Kidney (tissue), 14 donors: Measurements from ENCODE around the gene TMEM72. TPM values are rescaled to one million over a fixed set of nuclear protein-coding genes. Genes with fewer than 3 reads are reported as not detected.
A peak's percentile ranks its signal among the peaks of the same experiment; 100 is the strongest.

Source experiments
- DNase-seq, 5 donors: peaks; one replicate each; pipeline ENCODE4 v3.0.0-alpha.2; 2013 to 2020
- FAIRE-seq: peaks from 2 replicates; lab custom pipeline; 2012; peaks lifted over from hg19 to GRCh38; lab: Jason Lieb, UNC
- H3K27ac ChIP-seq, 2 donors: one replicate each; pipeline ENCODE4 v1.7.0; 2013; ENCODE audit warnings: low read depth in 2 of 2, low read length in 2 of 2, inconsistent platforms in 1 of 2
- H3K27me3 ChIP-seq: one replicate; pipeline ENCODE4 v1.7.1; 2013; ENCODE audit warnings: low read length, inconsistent platforms; ENCODE audit not compliant: control insufficient read depth, insufficient read depth
- H3K36me3 ChIP-seq, 3 donors: one replicate each; pipeline versions ENCODE4 v1.7.0 to v1.7.1; 2013; ENCODE audit warnings: low read length in 3 of 3, control low read depth in 1 of 3, inconsistent platforms in 1 of 3; ENCODE audit not compliant: insufficient read depth in 3 of 3, control insufficient read depth in 2 of 3
- H3K4me1 ChIP-seq, 3 donors: one replicate each; pipeline versions ENCODE4 v1.7.0 to v1.7.1; 2013; ENCODE audit warnings: low read length in 3 of 3, inconsistent platforms in 1 of 3, low read depth in 1 of 3; ENCODE audit not compliant: control insufficient read depth in 2 of 3, insufficient read depth in 2 of 3
- H3K4me3 ChIP-seq, 3 donors: one replicate each; pipeline versions ENCODE4 v1.7.0 to v1.8.1; 2013; ENCODE audit warnings: low read length in 3 of 3, control low read depth in 1 of 3, inconsistent platforms in 1 of 3
- H3K9ac ChIP-seq, 3 donors: one replicate each; pipeline versions ENCODE4 v1.7.0 to v1.7.1; 2013; ENCODE audit warnings: low read length in 3 of 3, control low read depth in 1 of 3, inconsistent platforms in 1 of 3
- H3K9me3 ChIP-seq, 3 donors: one replicate each; pipeline versions ENCODE4 v1.7.0 to v1.7.1; 2013; ENCODE audit warnings: low read length in 3 of 3, control low read depth in 1 of 3, inconsistent platforms in 1 of 3; ENCODE audit not compliant: control insufficient read depth in 2 of 3, insufficient read depth in 1 of 3
- intact Hi-C: fragments of 100-400 bp; cut with DNase I; formaldehyde crosslinking; loops from one replicate; pipeline ENCODE4 v1.11.1; 2022
- polyA plus RNA-seq: library from polyadenylated mRNA; stranded (reverse); fragments of 350-450 nt; fragmentation: Illumina TruSeq; extraction: RNeasy Lipid Tissue Mini Kit (QIAGEN cat#74804); gene quantifications from one replicate; pipeline ENCODE4 v1.2.3, GENCODE V29; 2014; ENCODE audit warnings: low read depth, low replicate concordance; ENCODE audit not compliant: insufficient read depth
- total RNA-seq: library from RNA; stranded (reverse); fragmentation: NEBNext Ultra II Directional; extraction: Animal tissue kit (Norgen Biotek cat#: 25700); gene quantifications from one replicate; pipeline ENCODE4 v1.2.1, GENCODE V29; 2021
- TF ChIP-seq, protein P1 (sequence below): IDR thresholded peaks from 3 replicates; pipeline ENCODE4 v1.5.1; 2012; ENCODE audit warnings: mild to moderate bottlenecking, moderate library complexity, borderline replicate concordance; ENCODE audit not compliant: insufficient read depth; ENCODE audit errors: extremely low read depth
- donor health status: control.
- donor health status: control.
- donor health status: control.
- donor health status: control.
- donor health status: control.
- donor health status: DM: yes; HTN: yes; CAD: no.
- donor health status: Normal renal cell carcinoma (clear cell type).

Gene TMEM72
- total and polyA plus RNA-seq, 2 donors from 2014 or later: 19.3 to 127 TPM

DNA sequence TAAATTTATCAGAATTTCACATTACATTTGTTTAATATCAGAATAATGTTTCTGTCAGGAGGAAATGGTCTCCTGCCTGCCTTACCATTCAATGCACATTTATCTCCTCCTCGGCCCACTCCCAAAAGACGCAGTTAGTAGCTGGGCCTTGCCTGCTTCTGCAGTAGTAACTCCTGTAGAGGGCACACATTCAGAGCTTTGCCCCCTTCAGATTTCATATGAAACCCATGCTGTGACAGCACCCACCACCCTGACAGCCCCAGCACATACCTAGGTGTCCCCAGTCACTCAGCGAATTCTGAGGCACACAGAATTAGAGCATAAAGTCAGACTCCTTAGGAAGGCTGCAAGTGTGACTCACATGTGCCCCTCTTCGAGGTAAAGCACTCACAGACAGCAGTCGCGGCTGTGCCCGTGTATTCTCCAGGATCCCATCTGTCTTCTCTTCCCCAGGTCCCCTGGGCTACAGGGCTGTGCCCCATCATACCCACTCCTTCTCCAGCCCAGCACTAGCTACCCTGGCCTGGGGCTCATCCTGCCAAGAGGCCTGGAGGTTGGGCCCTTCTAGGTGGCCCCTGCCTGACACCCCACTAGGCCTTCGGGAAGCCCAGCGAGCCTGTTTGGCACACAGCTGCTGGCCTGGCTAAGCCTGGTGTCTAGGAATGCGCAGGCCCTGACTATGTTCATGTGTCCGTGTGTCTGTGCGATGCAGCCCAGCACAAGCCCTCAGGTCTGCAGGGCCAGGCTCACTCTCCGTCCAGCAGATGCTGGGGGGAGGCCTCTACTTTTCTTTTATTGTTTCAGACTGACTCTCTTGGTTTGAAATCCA lies 72.1 kb downstream of the TMEM72 start:
- no peak overlapping the region for H3K9ac ChIP-seq
- no peaks in the 10 kb centered on the region for H3K27me3 ChIP-seq
- intact Hi-C loops: no loop called here
- TF ChIP-seq, protein P1, sequence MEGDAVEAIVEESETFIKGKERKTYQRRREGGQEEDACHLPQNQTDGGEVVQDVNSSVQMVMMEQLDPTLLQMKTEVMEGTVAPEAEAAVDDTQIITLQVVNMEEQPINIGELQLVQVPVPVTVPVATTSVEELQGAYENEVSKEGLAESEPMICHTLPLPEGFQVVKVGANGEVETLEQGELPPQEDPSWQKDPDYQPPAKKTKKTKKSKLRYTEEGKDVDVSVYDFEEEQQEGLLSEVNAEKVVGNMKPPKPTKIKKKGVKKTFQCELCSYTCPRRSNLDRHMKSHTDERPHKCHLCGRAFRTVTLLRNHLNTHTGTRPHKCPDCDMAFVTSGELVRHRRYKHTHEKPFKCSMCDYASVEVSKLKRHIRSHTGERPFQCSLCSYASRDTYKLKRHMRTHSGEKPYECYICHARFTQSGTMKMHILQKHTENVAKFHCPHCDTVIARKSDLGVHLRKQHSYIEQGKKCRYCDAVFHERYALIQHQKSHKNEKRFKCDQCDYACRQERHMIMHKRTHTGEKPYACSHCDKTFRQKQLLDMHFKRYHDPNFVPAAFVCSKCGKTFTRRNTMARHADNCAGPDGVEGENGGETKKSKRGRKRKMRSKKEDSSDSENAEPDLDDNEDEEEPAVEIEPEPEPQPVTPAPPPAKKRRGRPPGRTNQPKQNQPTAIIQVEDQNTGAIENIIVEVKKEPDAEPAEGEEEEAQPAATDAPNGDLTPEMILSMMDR: no peak
- FAIRE-seq (no peak), DNase-seq (peak in 2 of 5 donors; percentile 27 to 38)
- no peaks in the 10 kb centered on the region for H3K9me3 ChIP-seq
- peaks cover 0 to 40% (median 9%) of the 10 kb centered on the region in 3 donors for H3K36me3 ChIP-seq
- H3K27ac ChIP-seq: no peak overlapping the region
- peaks cover 0 to 34% (median 16%) of the 10 kb centered on the region in 3 donors for H3K4me1 ChIP-seq
- H3K4me3 ChIP-seq: no peak overlapping the region

DNA sequence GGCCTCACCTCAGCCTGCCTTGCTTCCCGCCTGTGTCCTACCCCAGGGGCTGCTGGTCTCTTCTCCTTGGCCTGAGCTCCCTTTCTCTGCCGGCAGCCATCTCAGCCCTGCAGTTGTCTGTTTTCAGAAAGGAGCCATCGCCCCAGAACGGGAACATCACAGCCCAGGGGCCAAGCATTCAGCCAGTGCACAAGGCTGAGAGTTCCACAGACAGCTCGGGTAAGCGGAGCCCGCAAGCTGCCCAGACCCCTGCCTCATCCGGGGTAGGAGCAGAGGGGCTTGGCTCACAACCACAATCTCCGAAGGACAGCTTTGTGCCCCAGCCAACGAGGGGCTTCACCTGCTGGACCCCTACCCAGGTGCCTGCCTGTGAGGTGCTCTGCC lies 72.8 kb downstream of the TMEM72 start:
- peaks cover 0 to 43% (median 15%) of the 10 kb centered on the region in 3 donors for H3K36me3 ChIP-seq
- no peak for FAIRE-seq
- H3K9ac ChIP-seq: no peak overlapping the region
- no peak overlapping the region for H3K27ac ChIP-seq
- TF ChIP-seq, protein P1: no peak
- peaks cover 0 to 33% (median 14%) of the 10 kb centered on the region in 3 donors for H3K4me1 ChIP-seq
- intact Hi-C loops: no loop called here
- DNase-seq: peak in 2 of 5 donors; percentile 27 to 56
- H3K4me3 ChIP-seq: no peak overlapping the region
- no peaks in the 10 kb centered on the region for H3K9me3 ChIP-seq
- H3K27me3 ChIP-seq: no peaks in the 10 kb centered on the region

DNA sequence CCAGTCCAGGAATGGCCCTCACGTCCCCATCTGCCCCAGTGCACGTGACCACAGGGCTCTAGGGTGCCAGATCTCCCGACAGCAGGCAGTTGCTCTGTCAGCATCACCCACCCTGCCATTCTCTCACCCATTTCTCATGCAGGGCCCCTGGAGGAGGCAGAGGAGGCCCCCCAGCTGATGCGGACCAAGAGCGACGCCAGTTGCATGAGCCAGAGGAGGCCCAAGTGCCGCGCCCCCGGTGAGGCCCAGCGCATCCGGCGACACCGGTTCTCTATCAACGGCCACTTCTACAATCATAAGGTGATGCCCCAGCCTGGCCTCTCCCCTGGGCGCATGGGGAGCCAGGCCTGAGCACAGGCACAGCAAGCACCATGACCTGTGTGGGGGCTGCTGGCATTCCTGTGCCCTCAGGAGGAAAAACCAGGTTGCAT lies 73.5 kb downstream of the TMEM72 start:
- H3K36me3 ChIP-seq: peaks cover 0 to 51% (median 22%) of the 10 kb centered on the region in 3 donors
- H3K9me3 ChIP-seq: no peaks in the 10 kb centered on the region
- H3K4me1 ChIP-seq: peaks cover 0 to 26% (median 8%) of the 10 kb centered on the region in 3 donors
- H3K9ac ChIP-seq: no peak overlapping the region
- no peak overlapping the region for H3K4me3 ChIP-seq
- DNase-seq: peak in 2 of 5 donors; percentile 32 to 74
- TF ChIP-seq, protein P1: no peak
- H3K27ac ChIP-seq: no peak overlapping the region
- no peaks in the 10 kb centered on the region for H3K27me3 ChIP-seq
- FAIRE-seq: no peak
- intact Hi-C loops: no loop called here
